Gastroesophageal sphincter (tissue), 4 donors: ENCODE data around the gene SH3BP2. TPM values are rescaled to one million over a fixed set of nuclear protein-coding genes. Genes with fewer than 3 reads are reported as not detected.
"Not testable (repeated sequence)": the region's sequence is repeated elsewhere in the genome, so short reads cannot be mapped to it uniquely, and the experiment has no call there.

ENCODE experiments used
- ATAC-seq: fragments of 150-250 bp; one replicate; pipeline ENCODE4 v1.9.1; 2016; ENCODE audit warnings: mild to moderate bottlenecking, moderate library complexity
- H3K27ac ChIP-seq, 4 donors: fragments of 200-600 bp; sonication (generic) in 3 of 4; 1 replicate in 3 of 4; 2 replicates in 1 of 4; pipeline ENCODE4 v1.5.1; 2016 to 2019
- H3K27me3 ChIP-seq: fragments of 200-600 bp; sonication (generic); one replicate; pipeline ENCODE4 v1.5.1; 2019
- H3K36me3 ChIP-seq, 2 donors: fragments of 200-600 bp; sonication (generic); one replicate each; pipeline ENCODE4 v1.5.1; 2019; ENCODE audit warnings: control low read depth in 1 of 2
- H3K4me1 ChIP-seq, 3 donors: fragments of 200-600 bp; sonication (generic); 1 replicate in 2 of 3; 2 replicates in 1 of 3; pipeline ENCODE4 v1.5.1; 2016 to 2019; ENCODE audit warnings: control low read depth in 2 of 3
- H3K4me3 ChIP-seq, 2 donors: fragments of 200-600 bp; sonication (generic); one replicate each; pipeline ENCODE4 v1.5.1; 2019; ENCODE audit warnings: mild to moderate bottlenecking in 1 of 2, moderate library complexity in 1 of 2
- H3K9me3 ChIP-seq, 3 donors: fragments of 200-600 bp; sonication (generic); one replicate each; pipeline ENCODE4 v1.5.1; 2017 to 2019; ENCODE audit warnings: control low read depth in 2 of 3
- CTCF ChIP-seq, 4 experiments: fragments of 200-600 bp in 2 of 4; fragments of 450-650 bp in 2 of 4; sonication (generic) in 1 of 4; IDR thresholded peaks; one replicate each; pipeline ENCODE4 v1.5.1; 2017 to 2019; ENCODE audit warnings: antibody characterized with exemption in 4 of 4, mild to moderate bottlenecking in 2 of 4, moderate library complexity in 2 of 4
- EP300 ChIP-seq: sonication (generic); formaldehyde crosslinking; IDR thresholded peaks from one replicate; pipeline ENCODE4 v1.6.1; 2017; ENCODE audit warnings: antibody characterized with exemption, mild to moderate bottlenecking
- POLR2A ChIP-seq, 2 donors: fragments of 450-650 bp; IDR thresholded peaks; one replicate each; pipeline ENCODE4 v1.6.1; 2017; ENCODE audit warnings: antibody characterized with exemption in 2 of 2, mild to moderate bottlenecking in 2 of 2, moderate library complexity in 1 of 2
- POLR2AphosphoS5 ChIP-seq: sonication (generic); formaldehyde crosslinking; IDR thresholded peaks from one replicate; pipeline ENCODE4 v1.6.1; 2017; ENCODE audit warnings: antibody characterized with exemption
- WGBS, 2 donors: methylation state at CpG; one replicate each; pipeline ENCODE4 v1.1.5; 2018; ENCODE audit warnings: low coverage in 1 of 2; 5-methylcytosine and 5-hydroxymethylcytosine counted together
- total RNA-seq, 4 donors: library from RNA; depleted of rRNA; stranded (reverse); fragments of >200 nt; gene quantifications; one replicate each; pipeline ENCODE4 v1.1.0, GENCODE V29; 2016

SH3BP2 gene
- total RNA-seq, 4 donors from 2014 or later, result 26.8 to 36.4 (median 29.3) TPM

GRCh38 chr4:2761035-2761923 lies 31.6 kb upstream of the SH3BP2 start:
- Histone ChIP-seq H3K27me3 (no peaks in the 10 kb centered on the region), H3K9me3 (no peaks in the 10 kb centered on the region), H3K4me3 (no peak overlapping the region), H3K36me3 (no peaks in the 10 kb centered on the region), H3K4me1 (peaks cover 0 to 23% (median 0%) of the 10 kb centered on the region in 3 donors), H3K27ac (no peak overlapping the region)
- TF ChIP-seq CTCF (IDR thresholded peaks at IDR 0.05) (peak in 1 of 4 experiments; percentile 9), EP300 (no peak)
- no peak for ATAC-seq
- 83 to 100% methylated on average over 1 to 7 of the region's 14 CpGs for WGBS, 2 donors

- TF ChIP-seq EP300 (no peak), POLR2AphosphoS5 (no peak), CTCF (IDR thresholded peaks at IDR 0.05) (no peak), POLR2A (IDR thresholded peaks at IDR 0.05) (no peak)
These were observed 30.8 kb upstream of the SH3BP2 start for GRCh38 chr4:2762048-2762447.

GRCh38 chr4:2762486-2763370 lies 30.2 kb upstream of the SH3BP2 start:
- ATAC-seq, H3K27me3 ChIP-seq, H3K4me3 ChIP-seq, H3K36me3 ChIP-seq, H3K27ac ChIP-seq, H3K9me3 ChIP-seq: not testable (repeated sequence)
- peaks cover 0 to 12% (median 0%) of the 10 kb centered on the region in 3 donors for H3K4me1 ChIP-seq
- 93 to 97% methylated on average over 5 to 16 of the region's 42 CpGs for WGBS, 2 donors

More at GRCh38 chr4:2762048-2762447, 30.8 kb upstream of the SH3BP2 start:
- 89 to 93% methylated on average over 3 of the region's 5 CpGs for WGBS, 2 donors
- Histone ChIP-seq H3K36me3 (no peaks in the 10 kb centered on the region), H3K4me1 (peaks cover 0 to 16% (median 0%) of the 10 kb centered on the region in 3 donors), H3K9me3 (no peaks in the 10 kb centered on the region), H3K27ac (no peak overlapping the region), H3K4me3 (no peak overlapping the region), H3K27me3 (no peaks in the 10 kb centered on the region)
- ATAC-seq, result no peak

- Histone ChIP-seq H3K27ac (peak overlapping the region in 3 of 4 donors; percentile 69 to 78 (median 70)), H3K27me3 (peaks cover 8% of the 10 kb centered on the region), H3K4me1 (peaks cover 0 to 12% (median 0%) of the 10 kb centered on the region in 3 donors), H3K9me3 (no peaks in the 10 kb centered on the region), H3K36me3 (no peaks in the 10 kb centered on the region), H3K4me3 (peak overlapping the region; percentile 23 to 59)
- ATAC-seq, result peak; percentile 14
- no CpG with 5 or more reads among the region's 23 CpGs for WGBS, 2 donors
- no peak for TF ChIP-seq POLR2AphosphoS5
- no peak for TF ChIP-seq EP300
- no peak for TF ChIP-seq CTCF (IDR thresholded peaks at IDR 0.05)
- TF ChIP-seq POLR2A (IDR thresholded peaks at IDR 0.05), result no peak
These were observed 29.3 kb upstream of the SH3BP2 start for GRCh38 chr4:2763511-2763967.

- no peak for ATAC-seq
- no peak overlapping the region for H3K27ac ChIP-seq
- no peaks in the 10 kb centered on the region for H3K9me3 ChIP-seq
- no peak overlapping the region for H3K4me3 ChIP-seq
- peaks cover 8% of the 10 kb centered on the region for H3K27me3 ChIP-seq
- 91% methylated on average over 5 of the region's 12 CpGs for WGBS, 2 donors
- TF ChIP-seq POLR2A (IDR thresholded peaks at IDR 0.05), result no peak
- TF ChIP-seq EP300, result no peak
- TF ChIP-seq POLR2AphosphoS5, result no peak
- TF ChIP-seq CTCF (IDR thresholded peaks at IDR 0.05), result no peak
- H3K4me1 ChIP-seq, result peaks cover 0 to 12% (median 0%) of the 10 kb centered on the region in 3 donors
- no peaks in the 10 kb centered on the region for H3K36me3 ChIP-seq
These were observed 26.9 kb upstream of the SH3BP2 start for GRCh38 chr4:2765832-2766526.
